ENCODE data around the gene CEACAM18.

CEACAM18 gene

DNA sequence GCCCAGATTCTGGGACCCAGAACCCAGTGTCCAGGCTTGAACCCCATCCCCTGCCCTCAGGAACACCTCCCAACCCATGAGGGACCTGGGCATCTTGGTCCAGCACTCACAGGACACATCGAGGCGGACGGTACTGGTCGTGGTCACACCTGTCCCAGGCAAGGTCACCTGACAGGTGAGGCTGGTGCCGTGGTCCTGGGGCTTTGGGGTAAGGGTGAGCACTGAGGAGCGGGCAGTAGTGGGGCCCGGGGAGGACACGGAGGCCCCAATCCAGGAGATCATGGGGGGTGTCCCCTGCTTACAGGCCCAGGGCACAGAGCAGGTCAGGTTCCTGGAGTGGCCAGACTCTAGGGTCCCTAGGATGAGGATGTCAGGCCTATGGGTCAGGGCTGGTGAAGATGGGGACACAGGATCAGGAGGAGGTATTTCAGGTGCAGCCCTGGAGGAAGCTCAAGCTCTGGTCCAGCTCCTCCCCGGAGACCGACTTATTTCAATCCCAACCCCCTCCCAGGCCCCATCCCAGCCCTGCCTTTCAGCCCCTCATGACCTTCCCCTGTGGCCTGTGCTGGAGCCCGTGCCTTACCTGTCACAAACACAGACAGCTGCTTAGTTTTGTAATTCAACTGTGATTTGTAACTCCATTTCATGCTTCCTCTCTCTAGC is 20.9 kb upstream of the CEACAM18 start:
- DNase-seq (ENCODE audit: extremely low read depth, low read depth): no peak

GRCh38 chr19:51458051-51458645 is 20.2 kb upstream of the CEACAM18 start, which contains the start of gene SIGLEC8:
Gene SIGLEC8, minus strand, starts transcription at chr19:51458454. Its CDS starts 67 bp downstream, at chr19:51458387.
- DNase-seq (ENCODE audit: extremely low read depth, low read depth): no peak
- TF ChIP-seq, protein P1, sequence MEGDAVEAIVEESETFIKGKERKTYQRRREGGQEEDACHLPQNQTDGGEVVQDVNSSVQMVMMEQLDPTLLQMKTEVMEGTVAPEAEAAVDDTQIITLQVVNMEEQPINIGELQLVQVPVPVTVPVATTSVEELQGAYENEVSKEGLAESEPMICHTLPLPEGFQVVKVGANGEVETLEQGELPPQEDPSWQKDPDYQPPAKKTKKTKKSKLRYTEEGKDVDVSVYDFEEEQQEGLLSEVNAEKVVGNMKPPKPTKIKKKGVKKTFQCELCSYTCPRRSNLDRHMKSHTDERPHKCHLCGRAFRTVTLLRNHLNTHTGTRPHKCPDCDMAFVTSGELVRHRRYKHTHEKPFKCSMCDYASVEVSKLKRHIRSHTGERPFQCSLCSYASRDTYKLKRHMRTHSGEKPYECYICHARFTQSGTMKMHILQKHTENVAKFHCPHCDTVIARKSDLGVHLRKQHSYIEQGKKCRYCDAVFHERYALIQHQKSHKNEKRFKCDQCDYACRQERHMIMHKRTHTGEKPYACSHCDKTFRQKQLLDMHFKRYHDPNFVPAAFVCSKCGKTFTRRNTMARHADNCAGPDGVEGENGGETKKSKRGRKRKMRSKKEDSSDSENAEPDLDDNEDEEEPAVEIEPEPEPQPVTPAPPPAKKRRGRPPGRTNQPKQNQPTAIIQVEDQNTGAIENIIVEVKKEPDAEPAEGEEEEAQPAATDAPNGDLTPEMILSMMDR (IDR thresholded peaks at IDR 0.05; ENCODE audit: low read depth, low read length): no peak

More for the DNA sequence above, 20.9 kb upstream of the CEACAM18 start:
- TF ChIP-seq, protein P1 (IDR thresholded peaks at IDR 0.05; ENCODE audit: low read depth, low read length): no peak

DNA sequence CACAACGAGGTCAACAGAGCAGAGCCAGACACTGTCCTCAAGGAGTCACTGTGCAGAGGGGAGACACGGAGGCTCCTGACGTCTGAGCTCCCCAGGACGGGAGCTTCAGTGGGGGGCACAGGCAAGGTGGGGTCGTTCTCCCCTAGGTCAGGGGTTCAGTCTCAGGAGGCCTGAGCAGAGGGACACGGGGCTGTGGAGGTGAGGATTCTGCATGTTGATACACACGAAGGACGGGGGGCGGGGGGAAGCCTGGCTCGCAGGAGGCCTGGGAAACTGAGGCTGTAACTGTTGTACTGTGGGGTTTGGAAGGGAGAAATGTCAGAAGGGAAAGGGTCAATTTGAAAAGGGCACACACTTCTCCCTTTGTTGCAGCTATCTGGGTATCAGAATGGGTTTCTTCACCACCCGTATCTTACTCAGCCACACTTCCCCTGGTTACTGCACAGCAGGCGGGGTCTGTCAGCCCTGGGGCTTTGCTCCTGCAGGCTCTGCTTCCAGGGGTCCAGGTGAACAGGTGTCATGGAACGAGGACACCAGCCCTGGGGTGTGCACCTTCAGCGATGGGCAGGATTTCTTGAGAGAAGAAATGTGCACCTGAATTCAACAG is 19.3 kb upstream of the CEACAM18 start:
- no peak for DNase-seq (ENCODE audit: extremely low read depth, low read depth)
- TF ChIP-seq, protein P1 (IDR thresholded peaks at IDR 0.05; ENCODE audit: low read depth, low read length): no peak

GRCh38 chr19:51460164-51460992 is 18.0 kb upstream of the CEACAM18 start:
- no peak for DNase-seq (ENCODE audit: extremely low read depth, low read depth)
- TF ChIP-seq, protein P1 (IDR thresholded peaks at IDR 0.05; ENCODE audit: low read depth, low read length): no peak

GRCh38 chr19:51461723-51462161 is 16.6 kb upstream of the CEACAM18 start:
- DNase-seq (ENCODE audit: extremely low read depth, low read depth): no peak
- TF ChIP-seq, protein P1 (IDR thresholded peaks at IDR 0.05; ENCODE audit: low read depth, low read length): no peak

DNA sequence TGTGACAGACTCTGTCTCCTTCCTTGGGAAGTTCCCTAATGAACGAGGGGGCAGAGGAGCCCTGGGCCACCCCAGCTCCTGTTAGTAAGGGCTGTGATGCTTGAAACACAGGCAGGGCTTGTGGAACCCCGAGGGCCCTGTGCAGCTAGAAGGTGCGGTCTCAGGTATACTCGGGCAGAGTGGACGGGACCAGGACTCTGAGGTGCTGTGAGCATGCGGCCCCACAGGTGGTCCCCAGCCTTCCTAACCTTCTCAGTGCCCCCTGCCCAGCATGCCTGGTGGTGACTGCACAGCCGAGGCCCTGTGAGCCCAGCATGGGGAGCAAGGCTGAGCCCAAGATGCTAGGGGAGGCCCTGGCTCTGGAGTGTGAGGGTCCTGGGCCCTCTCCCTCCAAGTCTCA is 16.1 kb upstream of the CEACAM18 start:
- no peak for DNase-seq (ENCODE audit: extremely low read depth, low read depth)

More for the DNA sequence above, 16.1 kb upstream of the CEACAM18 start:
- TF ChIP-seq, protein P1 (IDR thresholded peaks at IDR 0.05; ENCODE audit: low read depth, low read length): no peak
